ENCODE results near the gene MICOS13. TPM values are rescaled to one million over a fixed set of nuclear protein-coding genes. Genes with fewer than 3 reads are reported as not detected.

MICOS13 gene
- total RNA-seq, 1 experiment from 2014 or later, result 32.5 TPM

DNA sequence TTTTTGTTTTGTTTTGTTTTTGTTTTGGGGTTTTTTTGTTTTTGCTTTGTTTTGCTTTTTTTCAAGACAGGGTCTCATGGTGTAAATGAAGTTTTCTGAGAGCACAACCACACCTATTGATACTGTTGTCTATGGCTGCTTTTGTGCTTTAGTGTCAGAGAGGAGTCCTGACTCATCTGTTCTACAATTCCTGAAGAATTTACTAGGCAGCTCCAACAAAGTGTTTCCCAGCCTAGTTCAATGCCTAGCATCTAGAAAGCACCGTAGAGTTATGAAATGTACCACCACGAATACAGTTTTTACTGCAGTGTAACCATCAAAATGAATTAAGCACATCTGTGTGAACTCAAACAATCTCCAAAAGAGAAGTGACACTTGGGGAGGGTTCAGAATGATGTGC, 36.3 kb downstream of the MICOS13 start:
- H3K4me1 Mint-ChIP-seq, result peaks cover 5% of the 10 kb centered on the region
- no peak overlapping the region for H3K27ac Mint-ChIP-seq
- ATAC-seq, result no peak
- DNase-seq (ENCODE audit: low spot score), result no peak
- ChIA-PET CTCF (no interaction called here), POLR2A (no interaction called here)
- peaks cover 74% of the 10 kb centered on the region for H3K36me3 Mint-ChIP-seq
- no peaks in the 10 kb centered on the region for H3K9me3 Mint-ChIP-seq
- TF ChIP-seq NR3C1 (CRISPR knock-in tag; conservative IDR thresholded peaks at IDR 0.05; ENCODE audit: low read depth) (no peak), TEAD4 (CRISPR knock-in tag; IDR thresholded peaks at IDR 0.05) (no peak), SP1 (CRISPR knock-in tag; conservative IDR thresholded peaks at IDR 0.05) (no peak), SMAD3 (CRISPR knock-in tag; IDR thresholded peaks at IDR 0.05; ENCODE audit: borderline replicate concordance) (no peak), ZNF232 (CRISPR knock-in tag; IDR thresholded peaks at IDR 0.05) (no peak), NFYB (CRISPR knock-in tag; conservative IDR thresholded peaks at IDR 0.05; ENCODE audit: low read depth) (no peak), ELF4 (CRISPR knock-in tag; IDR thresholded peaks at IDR 0.05; ENCODE audit: low read depth) (no peak), OVOL2 (CRISPR knock-in tag; IDR thresholded peaks at IDR 0.05; ENCODE audit: borderline replicate concordance) (no peak), NFE2L1 (CRISPR knock-in tag; IDR thresholded peaks at IDR 0.05) (no peak), ZNF317 (CRISPR knock-in tag; IDR thresholded peaks at IDR 0.05; ENCODE audit: borderline replicate concordance, low read depth) (no peak), EMX1 (CRISPR knock-in tag; IDR thresholded peaks at IDR 0.05) (no peak), CREB1 (CRISPR knock-in tag; IDR thresholded peaks at IDR 0.05) (no peak), CREM (CRISPR knock-in tag; IDR thresholded peaks at IDR 0.05) (no peak)
- TF ChIP-seq, protein P1, sequence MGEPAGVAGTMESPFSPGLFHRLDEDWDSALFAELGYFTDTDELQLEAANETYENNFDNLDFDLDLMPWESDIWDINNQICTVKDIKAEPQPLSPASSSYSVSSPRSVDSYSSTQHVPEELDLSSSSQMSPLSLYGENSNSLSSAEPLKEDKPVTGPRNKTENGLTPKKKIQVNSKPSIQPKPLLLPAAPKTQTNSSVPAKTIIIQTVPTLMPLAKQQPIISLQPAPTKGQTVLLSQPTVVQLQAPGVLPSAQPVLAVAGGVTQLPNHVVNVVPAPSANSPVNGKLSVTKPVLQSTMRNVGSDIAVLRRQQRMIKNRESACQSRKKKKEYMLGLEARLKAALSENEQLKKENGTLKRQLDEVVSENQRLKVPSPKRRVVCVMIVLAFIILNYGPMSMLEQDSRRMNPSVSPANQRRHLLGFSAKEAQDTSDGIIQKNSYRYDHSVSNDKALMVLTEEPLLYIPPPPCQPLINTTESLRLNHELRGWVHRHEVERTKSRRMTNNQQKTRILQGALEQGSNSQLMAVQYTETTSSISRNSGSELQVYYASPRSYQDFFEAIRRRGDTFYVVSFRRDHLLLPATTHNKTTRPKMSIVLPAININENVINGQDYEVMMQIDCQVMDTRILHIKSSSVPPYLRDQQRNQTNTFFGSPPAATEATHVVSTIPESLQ (CRISPR knock-in tag; IDR thresholded peaks at IDR 0.05), result no peak
- TF ChIP-seq, protein P2, sequence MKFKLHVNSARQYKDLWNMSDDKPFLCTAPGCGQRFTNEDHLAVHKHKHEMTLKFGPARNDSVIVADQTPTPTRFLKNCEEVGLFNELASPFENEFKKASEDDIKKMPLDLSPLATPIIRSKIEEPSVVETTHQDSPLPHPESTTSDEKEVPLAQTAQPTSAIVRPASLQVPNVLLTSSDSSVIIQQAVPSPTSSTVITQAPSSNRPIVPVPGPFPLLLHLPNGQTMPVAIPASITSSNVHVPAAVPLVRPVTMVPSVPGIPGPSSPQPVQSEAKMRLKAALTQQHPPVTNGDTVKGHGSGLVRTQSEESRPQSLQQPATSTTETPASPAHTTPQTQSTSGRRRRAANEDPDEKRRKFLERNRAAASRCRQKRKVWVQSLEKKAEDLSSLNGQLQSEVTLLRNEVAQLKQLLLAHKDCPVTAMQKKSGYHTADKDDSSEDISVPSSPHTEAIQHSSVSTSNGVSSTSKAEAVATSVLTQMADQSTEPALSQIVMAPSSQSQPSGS (CRISPR knock-in tag; IDR thresholded peaks at IDR 0.05; ENCODE audit: borderline replicate concordance, low read depth), result no peak
- TF ChIP-seq, protein P3, sequence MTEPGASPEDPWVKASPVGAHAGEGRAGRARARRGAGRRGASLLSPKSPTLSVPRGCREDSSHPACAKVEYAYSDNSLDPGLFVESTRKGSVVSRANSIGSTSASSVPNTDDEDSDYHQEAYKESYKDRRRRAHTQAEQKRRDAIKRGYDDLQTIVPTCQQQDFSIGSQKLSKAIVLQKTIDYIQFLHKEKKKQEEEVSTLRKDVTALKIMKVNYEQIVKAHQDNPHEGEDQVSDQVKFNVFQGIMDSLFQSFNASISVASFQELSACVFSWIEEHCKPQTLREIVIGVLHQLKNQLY (CRISPR knock-in tag; IDR thresholded peaks at IDR 0.05), result no peak
- TF ChIP-seq, protein P4, sequence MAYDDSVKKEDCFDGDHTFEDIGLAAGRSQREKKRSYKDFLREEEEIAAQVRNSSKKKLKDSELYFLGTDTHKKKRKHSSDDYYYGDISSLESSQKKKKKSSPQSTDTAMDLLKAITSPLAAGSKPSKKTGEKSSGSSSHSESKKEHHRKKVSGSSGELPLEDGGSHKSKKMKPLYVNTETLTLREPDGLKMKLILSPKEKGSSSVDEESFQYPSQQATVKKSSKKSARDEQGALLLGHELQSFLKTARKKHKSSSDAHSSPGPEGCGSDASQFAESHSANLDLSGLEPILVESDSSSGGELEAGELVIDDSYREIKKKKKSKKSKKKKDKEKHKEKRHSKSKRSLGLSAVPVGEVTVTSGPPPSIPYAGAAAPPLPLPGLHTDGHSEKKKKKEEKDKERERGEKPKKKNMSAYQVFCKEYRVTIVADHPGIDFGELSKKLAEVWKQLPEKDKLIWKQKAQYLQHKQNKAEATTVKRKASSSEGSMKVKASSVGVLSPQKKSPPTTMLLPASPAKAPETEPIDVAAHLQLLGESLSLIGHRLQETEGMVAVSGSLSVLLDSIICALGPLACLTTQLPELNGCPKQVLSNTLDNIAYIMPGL (CRISPR knock-in tag; IDR thresholded peaks at IDR 0.05), result no peak
- TF ChIP-seq, protein P5, sequence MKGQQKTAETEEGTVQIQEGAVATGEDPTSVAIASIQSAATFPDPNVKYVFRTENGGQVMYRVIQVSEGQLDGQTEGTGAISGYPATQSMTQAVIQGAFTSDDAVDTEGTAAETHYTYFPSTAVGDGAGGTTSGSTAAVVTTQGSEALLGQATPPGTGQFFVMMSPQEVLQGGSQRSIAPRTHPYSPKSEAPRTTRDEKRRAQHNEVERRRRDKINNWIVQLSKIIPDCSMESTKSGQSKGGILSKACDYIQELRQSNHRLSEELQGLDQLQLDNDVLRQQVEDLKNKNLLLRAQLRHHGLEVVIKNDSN (CRISPR knock-in tag; IDR thresholded peaks at IDR 0.05), result no peak
- TF ChIP-seq, protein P6, sequence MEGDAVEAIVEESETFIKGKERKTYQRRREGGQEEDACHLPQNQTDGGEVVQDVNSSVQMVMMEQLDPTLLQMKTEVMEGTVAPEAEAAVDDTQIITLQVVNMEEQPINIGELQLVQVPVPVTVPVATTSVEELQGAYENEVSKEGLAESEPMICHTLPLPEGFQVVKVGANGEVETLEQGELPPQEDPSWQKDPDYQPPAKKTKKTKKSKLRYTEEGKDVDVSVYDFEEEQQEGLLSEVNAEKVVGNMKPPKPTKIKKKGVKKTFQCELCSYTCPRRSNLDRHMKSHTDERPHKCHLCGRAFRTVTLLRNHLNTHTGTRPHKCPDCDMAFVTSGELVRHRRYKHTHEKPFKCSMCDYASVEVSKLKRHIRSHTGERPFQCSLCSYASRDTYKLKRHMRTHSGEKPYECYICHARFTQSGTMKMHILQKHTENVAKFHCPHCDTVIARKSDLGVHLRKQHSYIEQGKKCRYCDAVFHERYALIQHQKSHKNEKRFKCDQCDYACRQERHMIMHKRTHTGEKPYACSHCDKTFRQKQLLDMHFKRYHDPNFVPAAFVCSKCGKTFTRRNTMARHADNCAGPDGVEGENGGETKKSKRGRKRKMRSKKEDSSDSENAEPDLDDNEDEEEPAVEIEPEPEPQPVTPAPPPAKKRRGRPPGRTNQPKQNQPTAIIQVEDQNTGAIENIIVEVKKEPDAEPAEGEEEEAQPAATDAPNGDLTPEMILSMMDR (IDR thresholded peaks at IDR 0.05), result no peak
- TF ChIP-seq, protein P7, sequence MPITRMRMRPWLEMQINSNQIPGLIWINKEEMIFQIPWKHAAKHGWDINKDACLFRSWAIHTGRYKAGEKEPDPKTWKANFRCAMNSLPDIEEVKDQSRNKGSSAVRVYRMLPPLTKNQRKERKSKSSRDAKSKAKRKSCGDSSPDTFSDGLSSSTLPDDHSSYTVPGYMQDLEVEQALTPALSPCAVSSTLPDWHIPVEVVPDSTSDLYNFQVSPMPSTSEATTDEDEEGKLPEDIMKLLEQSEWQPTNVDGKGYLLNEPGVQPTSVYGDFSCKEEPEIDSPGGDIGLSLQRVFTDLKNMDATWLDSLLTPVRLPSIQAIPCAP (CRISPR knock-in tag; IDR thresholded peaks at IDR 0.05), result no peak
- no peak overlapping the region for H3K4me3 Mint-ChIP-seq
- no peaks in the 10 kb centered on the region; the same call in 1 of the 2 replicates for H3K27me3 Mint-ChIP-seq (ENCODE audit: low read depth)
